Measurements from ENCODE around the gene KRT33A. TPM values are rescaled to one million over a fixed set of nuclear protein-coding genes. Genes with fewer than 3 reads are reported as not detected.

Gene KRT33A
- total and polyA plus RNA-seq, 4 donors: not detected

DNA sequence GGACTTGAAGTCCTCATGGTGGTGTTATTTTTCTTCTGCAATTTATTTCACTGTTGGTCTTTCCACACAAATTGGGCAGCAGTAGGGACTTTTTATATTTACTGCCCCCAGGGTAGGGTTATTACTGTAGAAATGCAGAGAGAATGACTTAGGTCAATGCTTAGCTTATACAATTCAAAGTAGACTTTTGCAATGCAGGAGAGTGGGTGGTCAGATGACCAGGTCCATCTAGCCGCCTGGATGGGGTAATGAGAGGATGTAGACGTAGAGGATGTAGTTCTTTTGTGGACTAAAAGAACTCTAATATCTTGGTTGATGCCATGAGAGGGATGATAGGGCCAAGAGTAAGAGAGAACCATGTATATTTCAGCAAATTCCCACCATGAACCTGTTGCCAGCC, 32.4 kb downstream of the KRT33A start:
- H3K27ac ChIP-seq (ENCODE audit: low read depth in 1 of 2, low read length in 1 of 2): no peak overlapping the region
- DNase-seq (no peak), ATAC-seq (ENCODE audit: insufficient read depth, low FRiP score) (no peak)
- no peak for TF ChIP-seq CTCF (IDR thresholded peaks at IDR 0.05; ENCODE audit: control extremely low read depth, extremely low read depth)
- WGBS, 2 donors: 41 to 44% methylated on average over 2 of the region's 2 CpGs
- no peaks in the 10 kb centered on the region for H3K4me1 ChIP-seq (ENCODE audit: control insufficient read depth in 5 of 5, insufficient read depth in 5 of 5, low read length in 5 of 5)
- no peaks in the 10 kb centered on the region for H3K36me3 ChIP-seq (ENCODE audit: control insufficient read depth in 4 of 4, insufficient read depth in 4 of 4, low read length in 4 of 4)
- peaks cover 0 to 3% (median 0%) of the 10 kb centered on the region in 3 donors for H3K27me3 ChIP-seq (ENCODE audit: control insufficient read depth in 3 of 3, insufficient read depth in 3 of 3, low read length in 2 of 3)
- no peak overlapping the region for H3K4me3 ChIP-seq
- H3K9ac ChIP-seq (ENCODE audit: insufficient read depth in 1 of 2, low read length in 2 of 2): no peak overlapping the region
- H3K9me3 ChIP-seq (ENCODE audit: control insufficient read depth in 4 of 4, insufficient read depth in 3 of 4, low read length in 3 of 4): peaks cover 0 to 5% (median 4%) of the 10 kb centered on the region in 4 donors

DNA sequence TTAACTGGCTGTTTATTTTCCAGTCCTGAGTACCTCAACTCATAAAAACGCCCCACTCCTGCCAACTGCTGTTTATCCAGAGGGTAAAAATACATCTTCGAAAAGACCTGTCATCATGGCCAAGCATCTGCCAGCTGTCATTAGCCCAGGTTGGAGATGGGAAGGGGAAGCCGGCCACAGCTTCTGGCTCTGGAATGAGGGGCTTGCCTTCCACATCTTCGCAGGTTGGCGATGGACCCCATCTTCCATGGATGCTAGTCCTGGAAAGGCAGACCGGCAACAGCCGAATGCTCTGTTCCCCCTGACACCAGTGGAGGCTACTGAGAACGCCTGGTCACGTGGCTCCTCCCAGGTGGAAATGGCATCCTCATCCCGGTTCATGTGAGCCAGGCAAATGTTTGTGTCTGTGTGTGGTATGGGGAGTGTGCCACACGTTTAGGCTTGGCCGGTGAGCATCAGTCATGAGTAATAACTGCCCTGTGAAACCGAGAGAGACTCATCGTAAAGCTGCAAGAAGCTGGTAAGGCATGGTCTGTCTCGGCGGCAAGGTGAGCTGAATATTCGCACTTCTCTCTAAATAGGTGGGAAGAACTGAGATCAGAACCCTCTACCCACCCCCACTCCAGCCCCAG, 34.7 kb downstream of the KRT33A start:
- H3K27me3 ChIP-seq (ENCODE audit: control insufficient read depth in 3 of 3, insufficient read depth in 3 of 3, low read length in 2 of 3): peaks cover 0 to 4% (median 3%) of the 10 kb centered on the region in 3 donors
- ATAC-seq (ENCODE audit: insufficient read depth, low FRiP score) (no peak), DNase-seq (no peak)
- WGBS, 2 donors: 82 to 87% methylated on average over 17 of the region's 17 CpGs
- H3K36me3 ChIP-seq (ENCODE audit: control insufficient read depth in 4 of 4, insufficient read depth in 4 of 4, low read length in 4 of 4): no peaks in the 10 kb centered on the region
- H3K4me3 ChIP-seq: no peak overlapping the region
- no peak overlapping the region for H3K27ac ChIP-seq (ENCODE audit: low read depth in 1 of 2, low read length in 1 of 2)
- peaks cover 0 to 5% (median 4%) of the 10 kb centered on the region in 4 donors for H3K9me3 ChIP-seq (ENCODE audit: control insufficient read depth in 4 of 4, insufficient read depth in 3 of 4, low read length in 3 of 4)
- TF ChIP-seq CTCF (IDR thresholded peaks at IDR 0.05; ENCODE audit: control extremely low read depth, extremely low read depth): no peak
- no peaks in the 10 kb centered on the region for H3K4me1 ChIP-seq (ENCODE audit: control insufficient read depth in 5 of 5, insufficient read depth in 5 of 5, low read length in 5 of 5)
- H3K9ac ChIP-seq (ENCODE audit: insufficient read depth in 1 of 2, low read length in 2 of 2): no peak overlapping the region

DNA sequence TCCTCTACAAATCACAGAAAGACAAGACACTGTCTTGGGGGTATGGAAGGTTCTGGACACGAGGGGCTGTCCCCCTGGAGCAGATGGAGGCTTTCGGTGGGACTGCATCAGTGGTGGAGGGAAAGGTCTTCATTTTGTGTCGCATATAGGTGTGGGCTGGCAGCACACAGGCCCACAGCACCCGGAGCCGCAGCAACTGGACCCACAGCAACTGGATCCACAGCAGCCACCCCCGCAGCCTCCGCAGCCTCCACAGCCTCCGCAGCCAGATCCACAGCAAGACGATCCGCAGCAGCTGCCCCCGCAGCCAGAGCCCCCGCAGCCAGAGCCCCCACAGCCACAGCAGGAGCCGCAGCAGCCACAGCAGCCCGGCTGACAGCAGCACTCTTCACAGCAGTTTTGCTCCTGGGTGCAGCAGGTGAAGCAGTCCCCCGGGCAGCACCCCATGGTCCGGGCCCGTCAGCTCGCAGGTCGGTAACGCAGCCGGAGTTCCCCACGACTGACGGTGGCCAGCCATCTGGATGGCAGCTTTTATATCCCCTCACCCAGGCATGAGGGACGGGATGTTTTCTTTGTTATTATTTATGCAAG, 35.3 kb downstream of the KRT33A start, which contains the start of gene KRTAP17-1:
KRTAP17-1 (minus strand) TSS at position 507 of the 591 bp plus-strand sequence; CDS start at position 447, 60 bp downstream.
- ATAC-seq (ENCODE audit: insufficient read depth, low FRiP score): no peak

More for the DNA sequence above, 35.3 kb downstream of the KRT33A start, which contains the start of gene KRTAP17-1:
- Histone ChIP-seq H3K4me1 (ENCODE audit: control insufficient read depth in 5 of 5, insufficient read depth in 5 of 5, low read length in 5 of 5) (no peaks in the 10 kb centered on the region), H3K4me3 (no peak within 1 kb of the TSS), H3K27me3 (ENCODE audit: control insufficient read depth in 3 of 3, insufficient read depth in 3 of 3, low read length in 2 of 3) (peaks cover 0 to 4% (median 3%) of the 10 kb centered on the region in 3 donors), H3K9ac (ENCODE audit: insufficient read depth in 1 of 2, low read length in 2 of 2) (no peak within 1 kb of the TSS), H3K27ac (ENCODE audit: low read depth in 1 of 2, low read length in 1 of 2) (no peak within 1 kb of the TSS), H3K9me3 (ENCODE audit: control insufficient read depth in 4 of 4, insufficient read depth in 3 of 4, low read length in 3 of 4) (peaks cover 0 to 5% (median 2%) of the 10 kb centered on the region in 4 donors), H3K36me3 (ENCODE audit: control insufficient read depth in 4 of 4, insufficient read depth in 4 of 4, low read length in 4 of 4) (no peaks in the 10 kb centered on the region)
- no peak for DNase-seq
- WGBS, 2 donors: 87% methylated on average over 23 to 24 of the region's 24 CpGs
- TF ChIP-seq CTCF (IDR thresholded peaks at IDR 0.05; ENCODE audit: control extremely low read depth, extremely low read depth): no peak
